Suprapubic skin (tissue), 4 donors: ENCODE results near the gene GGACT.

Source experiments
- CTCF ChIP-seq, 2 donors: fragments of 200-600 bp in 1 of 2; fragments of 450-650 bp in 1 of 2; sonication (generic) in 1 of 2; IDR thresholded peaks; one replicate each; pipeline ENCODE4 v1.5.1; 2016 to 2019; ENCODE audit warnings: antibody characterized with exemption in 2 of 2, mild to moderate bottlenecking in 1 of 2, moderate library complexity in 1 of 2
- EP300 ChIP-seq: sonication (generic); formaldehyde crosslinking; IDR thresholded peaks from one replicate; pipeline ENCODE4 v1.6.1; 2017; ENCODE audit warnings: antibody characterized with exemption
- POLR2A ChIP-seq, 2 donors: fragments of 450-650 bp; IDR thresholded peaks; one replicate each; pipeline ENCODE4 v1.6.1; 2017; ENCODE audit warnings: antibody characterized with exemption in 2 of 2, mild to moderate bottlenecking in 2 of 2, moderate library complexity in 2 of 2
- POLR2AphosphoS5 ChIP-seq, 3 donors: sonication (generic); formaldehyde crosslinking; IDR thresholded peaks; one replicate each; pipeline ENCODE4 v1.6.1; 2017; ENCODE audit warnings: antibody characterized with exemption in 3 of 3

GRCh38 chr13:100483139-100483538 is 105.5 kb downstream of the GGACT start:
- no peak for TF ChIP-seq EP300
- TF ChIP-seq POLR2A (IDR thresholded peaks at IDR 0.05) = no peak
- no peak for TF ChIP-seq POLR2AphosphoS5 (IDR thresholded peaks at IDR 0.05)
- no peak for TF ChIP-seq CTCF (IDR thresholded peaks at IDR 0.05)
